SK-N-MC (cell line): Measurements from ENCODE around the gene CRAT.
"Not testable (repeated sequence)": the region's sequence is repeated elsewhere in the genome, so short reads cannot be mapped to it uniquely, and the experiment has no call there.

Experiments used
- DNase-seq: peaks from one replicate; pipeline ENCODE4 v3.0.0-alpha.2; 2011; ENCODE audit warnings: low read depth, low spot score
- H3K27ac ChIP-seq: fragments of 200-600 bp; sonication (generic); 2 replicates; pipeline ENCODE4 v1.5.1; 2016; ENCODE audit warnings: mixed run types
- H3K36me3 ChIP-seq: fragments of 200-600 bp; sonication (generic); 2 replicates; pipeline ENCODE4 v1.6.1; 2017; ENCODE audit warnings: antibody characterized with exemption, low read length, mixed read lengths; ENCODE audit not compliant: insufficient read depth
- H3K4me3 ChIP-seq: fragments of 200-600 bp; sonication (generic); 2 replicates; pipeline ENCODE4 v1.5.1; 2016
- H3K9ac ChIP-seq: fragments of 200-600 bp; sonication (generic); 2 replicates; pipeline ENCODE4 v1.8.0; 2017; ENCODE audit warnings: mixed run types, mixed read lengths; ENCODE audit not compliant: insufficient read length
- H3K9me3 ChIP-seq: fragments of 200-600 bp; sonication (generic); 2 replicates; pipeline ENCODE4 v1.6.1; 2017; ENCODE audit warnings: low read depth, mild to moderate bottlenecking, antibody characterized with exemption, low read length, moderate library complexity, mixed read lengths
- EZH2 ChIP-seq: fragments of 200-600 bp; sonication (generic); IDR thresholded peaks from one replicate; pipeline ENCODE4 v1.6.1; 2017; ENCODE audit warnings: antibody characterized with exemption
- FOXP2 ChIP-seq: optimal IDR thresholded peaks from 2 replicates; pipeline ENCODE3; 2011; ENCODE audit warnings: mild to moderate bottlenecking, moderate library complexity; ENCODE audit not compliant: insufficient read depth; ENCODE audit errors: extremely low read length, control extremely low read depth
- POLR2AphosphoS5 ChIP-seq: IDR thresholded peaks from 2 replicates; pipeline ENCODE4 v1.6.1; 2012; ENCODE audit warnings: mild to moderate bottlenecking, low read depth, low read length, borderline replicate concordance

The CRAT gene

DNA sequence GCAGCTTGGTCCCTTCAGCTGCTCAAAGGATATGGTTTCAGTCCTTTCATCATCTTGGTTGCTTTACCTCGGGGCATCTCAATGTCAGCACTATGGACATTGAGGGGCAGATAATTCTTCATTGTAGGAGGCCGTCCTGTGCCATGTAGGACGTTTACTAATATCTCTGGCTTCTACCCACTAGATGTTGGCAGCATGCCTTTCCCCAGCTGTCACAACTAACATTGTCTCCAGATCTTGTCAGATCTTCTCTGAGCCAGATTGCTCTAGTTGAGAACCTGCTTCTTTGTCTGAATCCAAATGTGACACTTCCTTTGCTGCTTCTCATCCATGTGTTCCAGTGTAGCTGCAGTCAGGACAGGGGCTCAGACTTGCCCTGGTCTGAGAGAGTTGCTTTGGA lies 10.9 kb upstream of the CRAT start:
- no peak overlapping the region for H3K27ac ChIP-seq
- no peak overlapping the region for H3K9ac ChIP-seq
- no peak for DNase-seq
- H3K36me3 ChIP-seq, result peaks cover 25% of the 10 kb centered on the region
- TF ChIP-seq FOXP2 (no peak), POLR2AphosphoS5 (no peak), EZH2 (no peak)
- no peaks in the 10 kb centered on the region for H3K9me3 ChIP-seq
- no peak overlapping the region for H3K4me3 ChIP-seq

DNA sequence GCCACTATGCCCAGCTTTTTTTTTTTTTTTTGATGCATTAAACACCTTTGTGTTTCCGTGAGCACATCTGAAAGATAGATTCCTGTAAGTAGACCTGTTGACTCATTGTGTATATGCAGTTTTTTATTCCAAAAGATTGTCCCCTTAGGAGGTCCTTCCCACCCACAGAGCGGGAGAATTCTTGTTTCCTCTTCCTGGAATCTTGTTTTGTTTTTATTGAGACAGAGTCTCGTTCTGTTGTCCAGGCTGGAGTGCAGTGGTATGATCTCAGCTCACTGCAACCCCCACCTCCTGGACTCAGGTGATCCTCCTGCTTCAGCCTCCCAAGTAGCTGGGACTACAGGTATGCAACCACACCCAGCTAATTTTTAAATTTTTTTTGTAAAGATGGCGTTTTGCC lies 8.2 kb upstream of the CRAT start:
- Histone ChIP-seq H3K9me3 (no peaks in the 10 kb centered on the region), H3K36me3 (peaks cover 17% of the 10 kb centered on the region), H3K4me3 (no peak overlapping the region), H3K27ac (no peak overlapping the region), H3K9ac (no peak overlapping the region)
- TF ChIP-seq EZH2 (no peak), POLR2AphosphoS5 (no peak), FOXP2 (no peak)
- no peak for DNase-seq

DNA sequence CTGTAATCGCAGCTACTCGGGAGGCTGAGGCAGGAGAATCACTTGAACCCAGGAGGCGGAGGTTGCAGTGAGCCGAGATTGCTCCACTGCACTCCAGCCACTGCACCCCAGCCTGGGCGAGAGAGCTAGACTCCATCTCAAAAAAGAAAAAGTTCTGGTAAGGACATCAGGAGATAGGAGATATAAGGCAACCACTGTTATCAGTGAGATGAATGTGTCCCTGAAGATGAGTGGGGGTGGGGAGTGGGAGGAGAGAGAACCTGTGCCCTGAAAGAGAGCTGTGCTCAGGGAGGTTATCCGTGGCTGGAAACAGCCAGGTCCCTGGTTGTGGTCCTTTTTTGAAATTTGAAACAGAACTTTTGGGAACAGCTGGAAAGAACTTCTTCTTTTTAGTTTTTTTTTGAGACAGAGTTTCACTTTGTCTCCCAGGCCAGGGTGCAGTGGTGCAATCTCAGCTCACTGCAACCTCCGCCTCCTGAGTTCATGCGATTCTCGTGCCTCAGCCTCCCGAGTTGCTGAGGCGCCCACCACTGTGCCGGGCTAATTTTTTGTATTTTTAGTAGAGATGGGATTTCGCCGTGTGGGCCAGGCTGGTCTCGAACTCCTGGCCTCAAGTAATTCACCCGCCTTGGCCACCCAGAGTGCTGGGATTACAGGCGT lies 3.2 kb upstream of the CRAT start:
- TF ChIP-seq FOXP2 (no peak), EZH2 (no peak)
- no peak for DNase-seq
- no peak overlapping the region for H3K4me3 ChIP-seq
- no peak overlapping the region for H3K9ac ChIP-seq
- no peaks in the 10 kb centered on the region for H3K9me3 ChIP-seq
- peak overlapping the region; percentile 0; the same call in 1 of the 2 replicates for H3K27ac ChIP-seq
- no peaks in the 10 kb centered on the region for H3K36me3 ChIP-seq

DNA sequence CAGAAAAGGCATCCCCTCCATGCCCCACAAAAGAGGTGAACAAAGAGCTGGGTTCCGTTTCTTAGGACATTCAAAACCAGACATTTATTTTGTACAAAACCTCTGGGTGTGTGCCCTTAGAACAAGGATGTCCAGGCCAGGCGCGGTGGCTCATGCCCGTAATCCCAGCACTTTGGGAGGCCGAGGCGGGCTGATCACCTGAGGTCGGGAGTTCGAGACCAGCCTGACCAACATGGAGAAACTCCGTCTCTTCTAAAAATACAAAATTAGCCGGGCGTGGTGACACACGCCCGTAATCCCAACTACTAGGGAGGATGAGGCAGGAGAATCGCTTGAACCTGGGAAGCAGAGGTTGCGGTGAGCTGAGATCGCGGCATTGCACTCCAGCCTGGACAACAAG lies 1.9 kb upstream of the CRAT start:
- not testable (repeated sequence) for H3K27ac ChIP-seq

DNA sequence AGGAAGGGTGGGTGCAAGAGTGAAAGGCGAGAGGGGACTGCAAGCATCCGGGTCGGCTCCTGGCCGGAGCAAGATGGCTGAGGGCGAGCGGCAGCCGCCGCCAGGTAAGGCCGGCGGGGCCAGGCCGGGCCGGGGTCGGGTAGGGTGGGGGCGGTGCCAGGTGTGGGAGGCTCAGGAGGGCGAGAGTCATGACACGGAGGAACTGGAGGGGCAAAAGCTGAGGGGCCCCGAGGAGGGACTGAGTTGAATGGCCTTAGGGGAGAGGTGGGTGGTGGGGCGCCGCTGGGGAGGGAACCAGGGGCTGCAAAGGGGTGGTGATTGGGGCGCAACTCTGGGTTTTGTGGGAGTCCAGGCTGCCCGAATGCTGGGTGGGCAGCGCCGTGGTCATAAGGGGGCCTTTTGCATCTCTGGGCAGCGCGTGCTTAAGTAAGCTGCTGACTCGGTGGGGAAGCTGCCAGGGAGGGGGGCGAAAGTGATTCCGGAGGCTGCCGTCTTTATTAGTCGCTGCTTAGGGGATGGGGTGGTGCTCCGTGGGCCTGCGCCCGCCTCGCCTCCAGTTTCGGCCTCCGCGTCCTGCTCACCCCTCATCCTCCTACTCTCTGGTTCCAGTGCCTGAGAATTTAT lies 1.0 kb upstream of the CRAT start:
- H3K27ac ChIP-seq, result peak overlapping the region; percentile 76

More for the DNA sequence above, 1.9 kb upstream of the CRAT start:
- H3K9me3 ChIP-seq, DNase-seq, H3K36me3 ChIP-seq: not testable (repeated sequence)
- Histone ChIP-seq H3K9ac (peak overlapping the region; percentile 88), H3K4me3 (peak overlapping the region; percentile 97)

DNA sequence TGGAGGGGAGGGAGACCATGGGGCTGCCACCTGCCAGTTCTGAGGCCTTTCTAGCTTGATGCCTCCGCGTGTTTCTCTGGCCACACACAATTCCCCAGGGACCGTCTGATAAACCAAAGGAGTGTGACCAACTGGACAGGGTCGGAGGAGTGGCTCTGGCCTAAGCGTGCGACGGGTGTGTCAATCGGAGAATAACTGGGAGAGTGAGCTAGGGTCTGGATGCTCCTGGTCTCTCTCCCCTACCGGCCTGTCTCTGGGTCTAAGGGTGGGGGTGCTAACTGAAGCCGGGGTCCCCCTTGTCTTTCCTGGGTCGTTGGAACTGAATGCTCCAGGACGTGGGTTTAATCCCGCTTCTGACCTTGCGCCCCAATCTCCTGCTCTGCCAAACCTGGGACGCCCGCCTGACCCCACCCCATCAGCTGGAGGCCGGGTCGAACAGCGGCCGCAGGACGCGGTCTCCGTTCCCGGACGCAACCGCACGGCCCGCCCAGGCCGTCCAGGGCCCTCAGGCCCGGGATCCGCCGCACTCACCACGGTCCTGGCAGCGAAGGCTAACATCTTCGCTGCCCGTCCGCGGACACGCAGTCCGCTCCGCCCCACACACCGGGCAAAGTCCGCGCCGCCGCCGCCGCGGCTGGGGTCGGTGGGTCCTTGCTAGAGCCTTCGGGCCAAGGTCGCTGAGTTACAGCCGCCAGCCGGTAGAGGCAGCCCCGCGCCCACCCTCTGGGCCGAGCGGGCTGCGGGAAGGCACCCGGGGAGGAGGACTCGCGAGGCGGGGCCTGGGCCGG lies 447 bp downstream of the CRAT start:
- H3K9me3 ChIP-seq, result no peaks in the 10 kb centered on the region
- TF ChIP-seq EZH2 (no peak), POLR2AphosphoS5 (no peak), FOXP2 (no peak)
- no peaks in the 10 kb centered on the region for H3K36me3 ChIP-seq
- no peak overlapping the region for H3K27ac ChIP-seq
- peak overlapping the region; percentile 68 for H3K9ac ChIP-seq
- H3K4me3 ChIP-seq, result peak overlapping the region; percentile 97
- DNase-seq, result no peak

More for the DNA sequence above, 1.0 kb upstream of the CRAT start:
- TF ChIP-seq FOXP2, result no peak
- TF ChIP-seq EZH2, result no peak
- TF ChIP-seq POLR2AphosphoS5, result no peak
- DNase-seq, result no peak
- Histone ChIP-seq H3K4me3 (peak overlapping the region; percentile 97), H3K9ac (peak overlapping the region; percentile 88), H3K36me3 (no peaks in the 10 kb centered on the region), H3K9me3 (no peaks in the 10 kb centered on the region)

DNA sequence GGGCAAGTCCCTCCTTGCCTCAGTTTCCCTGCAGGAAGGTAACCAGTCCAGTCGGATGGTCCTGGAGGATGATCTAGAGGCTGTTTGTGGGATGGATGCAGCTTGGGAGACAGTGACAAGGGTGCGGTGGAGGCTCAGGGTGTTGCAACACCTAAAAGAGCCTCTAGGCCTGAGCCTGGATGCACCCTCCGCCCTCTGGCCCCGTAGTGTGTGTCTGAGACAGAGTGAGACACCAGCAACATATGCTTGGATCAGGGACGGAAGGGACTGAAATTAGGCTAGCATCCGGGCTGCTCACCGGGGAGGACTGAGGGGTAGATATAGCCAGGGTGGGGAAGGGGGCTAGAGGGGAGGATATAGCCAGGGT lies 1.1 kb downstream of the CRAT start:
- TF ChIP-seq POLR2AphosphoS5, result no peak
- no peak for TF ChIP-seq EZH2
- no peak for TF ChIP-seq FOXP2
- Histone ChIP-seq H3K36me3 (no peaks in the 10 kb centered on the region), H3K4me3 (no peak overlapping the region; the same call in 1 of the 2 replicates), H3K27ac (no peak overlapping the region), H3K9me3 (no peaks in the 10 kb centered on the region), H3K9ac (no peak overlapping the region)
- no peak for DNase-seq

DNA sequence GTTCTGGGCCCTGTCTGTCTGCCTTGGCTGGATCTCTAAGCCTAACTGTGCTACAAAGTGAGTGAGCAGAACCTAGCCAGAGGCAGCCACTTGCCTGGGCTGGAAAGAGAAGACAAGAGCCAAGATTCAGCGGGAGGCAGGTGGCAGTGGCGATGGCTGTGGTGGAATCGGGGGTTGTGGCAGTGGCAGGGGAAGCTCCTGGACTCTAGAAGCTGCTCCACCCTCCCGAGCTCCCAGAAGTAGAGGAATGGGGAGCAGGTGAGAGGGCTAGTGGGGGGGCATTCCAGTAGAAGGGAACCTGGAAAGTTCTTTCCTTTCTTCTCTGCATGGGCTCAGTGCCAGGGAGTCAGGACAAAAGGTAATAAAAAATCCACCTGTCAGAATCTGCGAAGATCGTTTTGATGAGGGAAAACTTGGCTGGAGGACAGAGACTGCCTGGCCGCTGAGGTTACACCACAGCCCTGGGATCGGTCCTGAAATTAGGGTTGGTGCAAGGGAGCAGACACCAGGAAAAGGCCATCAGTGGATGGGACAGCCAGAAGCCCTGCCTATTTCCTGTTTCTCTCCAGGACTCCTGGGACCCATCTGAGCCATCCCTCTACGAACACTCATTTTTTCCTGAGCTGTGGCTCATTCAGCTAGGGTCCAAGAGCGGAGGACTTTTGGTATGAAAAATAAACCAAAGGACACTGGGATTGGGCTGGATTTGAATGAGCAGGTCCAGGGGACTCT lies 1.6 kb downstream of the CRAT start:
- Histone ChIP-seq H3K9ac (no peak overlapping the region), H3K9me3 (no peaks in the 10 kb centered on the region), H3K36me3 (no peaks in the 10 kb centered on the region), H3K4me3 (no peak overlapping the region), H3K27ac (no peak overlapping the region)
- no peak for DNase-seq
- TF ChIP-seq FOXP2 (no peak), EZH2 (no peak), POLR2AphosphoS5 (no peak)
